HG03520 (cell line): ENCODE measurements around the gene CASKIN2.

Source experiments
- ATAC-seq: cut with Tn5 transposase; IDR thresholded peaks from one replicate; pipeline ENCODE4 v1.9.1; 2021; ENCODE audit warnings: mild to moderate bottlenecking, moderate library complexity; ENCODE audit not compliant: unreplicated experiment

CASKIN2 gene

DNA sequence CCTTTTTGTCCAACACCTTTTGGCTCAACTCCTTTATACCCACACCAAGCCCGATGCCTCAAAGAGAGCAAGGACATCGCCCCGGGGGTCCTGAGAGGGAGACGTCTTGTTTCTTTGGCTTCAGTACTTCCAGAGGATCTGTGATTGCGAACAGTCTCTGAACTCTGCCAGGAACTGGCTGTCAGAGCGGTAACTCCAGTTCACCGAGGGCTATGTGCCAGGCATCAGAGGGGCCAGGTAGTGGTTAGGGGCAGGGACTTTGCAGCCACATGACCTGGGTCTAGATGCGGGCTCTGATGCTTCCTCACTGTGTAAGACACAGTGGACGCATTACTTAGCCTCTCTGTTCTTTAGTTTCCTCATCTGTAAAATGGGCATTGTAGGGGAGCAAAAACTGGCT lies 31.8 kb upstream of the CASKIN2 start:
- no peak for ATAC-seq

DNA sequence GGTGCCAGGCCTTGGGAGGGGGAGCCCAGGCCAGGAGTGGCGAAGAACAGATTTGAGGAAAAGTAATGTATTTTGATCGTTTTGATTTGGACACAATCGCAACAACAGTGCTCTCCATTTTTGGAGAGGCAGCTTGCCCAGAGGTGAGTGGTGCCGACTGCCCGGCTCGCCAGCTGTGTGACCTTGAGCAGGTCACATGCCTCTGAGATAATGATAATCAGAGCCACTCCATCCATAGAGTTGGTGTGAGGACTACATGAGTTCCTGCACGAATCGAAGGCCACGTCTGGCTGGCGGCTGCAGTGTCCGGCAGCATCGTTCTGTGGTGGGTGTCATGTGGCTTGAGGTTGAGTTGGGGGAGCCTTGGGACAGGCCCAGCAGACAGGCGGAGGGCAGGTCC lies 30.8 kb upstream of the CASKIN2 start:
- no peak for ATAC-seq

DNA sequence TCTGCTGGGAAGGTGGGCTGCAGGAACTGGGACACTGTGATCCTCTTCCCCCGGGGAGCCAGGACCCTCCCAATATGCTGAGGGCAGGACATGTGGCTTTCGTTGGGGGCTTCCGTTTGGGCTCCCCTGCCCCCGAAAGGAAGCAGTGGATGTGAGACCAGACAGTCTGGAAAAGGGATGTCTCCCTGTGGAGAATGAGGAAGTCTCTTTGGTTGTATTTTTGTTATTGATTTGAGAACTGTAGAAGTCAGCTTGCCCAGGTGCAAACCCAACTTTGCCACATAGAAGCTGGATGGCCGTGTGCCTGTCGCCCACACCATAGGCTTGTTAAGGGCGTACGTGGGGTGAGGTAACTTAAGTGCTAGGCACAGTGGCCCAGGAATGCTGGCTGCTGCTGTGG lies 28.9 kb upstream of the CASKIN2 start:
- no peak for ATAC-seq

DNA sequence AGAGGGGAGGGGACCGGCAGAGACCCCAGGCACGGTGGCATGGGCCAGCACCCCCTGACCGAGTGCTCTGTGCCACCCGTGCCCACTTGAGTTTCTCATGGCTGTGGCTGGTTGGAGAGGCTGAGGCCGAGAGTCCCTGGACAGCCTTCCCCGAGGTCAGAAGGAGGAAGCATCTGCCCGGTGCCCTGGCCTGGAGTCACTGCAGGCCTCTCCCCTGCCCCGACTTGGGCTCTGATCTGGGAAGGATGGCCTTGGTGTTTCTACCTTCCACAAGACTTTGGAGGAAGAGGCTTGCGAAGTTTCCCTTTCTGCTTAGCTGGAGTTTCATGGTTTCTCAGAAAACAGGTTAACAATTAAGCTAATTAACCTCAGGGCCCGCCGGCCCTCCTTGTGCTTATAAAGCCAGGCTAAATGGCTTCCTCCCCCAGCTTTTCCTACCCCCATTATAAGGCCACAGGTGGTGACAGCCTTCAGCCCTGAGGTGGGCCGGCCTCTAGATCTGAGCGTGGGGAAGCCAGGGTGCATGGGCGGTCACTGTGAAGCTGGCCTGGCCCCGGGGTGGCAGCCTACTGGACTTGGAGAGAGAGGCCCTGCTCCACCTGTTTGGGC lies 27.5 kb upstream of the CASKIN2 start:
- ATAC-seq: no peak

DNA sequence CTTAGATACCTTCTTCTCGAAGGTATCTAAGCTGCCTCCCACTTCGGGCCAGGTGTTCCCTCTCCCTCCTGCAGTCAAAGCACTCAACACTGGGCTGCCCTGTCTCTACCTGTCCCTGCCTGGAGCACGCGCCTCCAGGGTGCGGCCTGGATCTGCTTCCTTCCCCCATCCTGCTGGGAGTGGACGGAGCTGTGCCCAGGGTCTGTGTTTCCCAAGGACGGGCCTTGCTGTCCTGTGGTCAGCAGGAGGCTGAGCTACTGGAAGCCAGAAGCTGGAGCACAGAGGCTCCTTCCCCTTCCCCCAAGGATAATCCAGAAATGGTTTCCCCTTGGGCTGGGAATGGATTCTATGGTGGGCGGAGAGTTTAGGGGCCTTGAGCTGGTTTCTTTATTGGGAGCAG lies 26.9 kb upstream of the CASKIN2 start:
- no peak for ATAC-seq

DNA sequence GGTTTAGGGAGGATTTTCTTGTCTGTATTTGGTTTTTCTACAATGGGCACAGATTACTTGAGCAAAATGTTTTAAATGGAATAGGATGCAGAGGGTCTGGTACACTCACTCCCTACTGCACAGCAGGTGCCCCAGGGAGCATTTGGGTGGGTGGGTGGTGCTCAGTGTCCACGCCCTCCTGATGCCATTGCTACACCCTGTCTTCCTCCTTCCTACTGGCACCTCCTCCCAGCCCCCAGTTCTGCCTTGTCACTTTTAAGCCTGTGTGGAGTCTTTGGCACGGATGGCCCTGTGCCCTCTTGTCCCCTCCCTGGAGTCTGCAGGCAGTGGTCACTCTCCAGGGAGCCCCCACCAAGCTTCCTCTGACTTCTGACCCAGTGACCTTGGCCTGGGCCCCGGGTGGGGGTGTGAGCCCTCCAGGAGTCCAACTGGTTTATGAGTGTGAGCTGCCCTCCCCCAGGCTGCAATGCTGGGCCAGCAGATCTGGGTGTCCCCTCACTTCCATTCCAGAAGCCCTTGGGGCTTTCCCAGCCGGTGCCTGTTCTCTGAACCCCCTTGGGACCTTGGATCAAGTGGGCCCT lies 25.7 kb upstream of the CASKIN2 start:
- no peak for ATAC-seq

DNA sequence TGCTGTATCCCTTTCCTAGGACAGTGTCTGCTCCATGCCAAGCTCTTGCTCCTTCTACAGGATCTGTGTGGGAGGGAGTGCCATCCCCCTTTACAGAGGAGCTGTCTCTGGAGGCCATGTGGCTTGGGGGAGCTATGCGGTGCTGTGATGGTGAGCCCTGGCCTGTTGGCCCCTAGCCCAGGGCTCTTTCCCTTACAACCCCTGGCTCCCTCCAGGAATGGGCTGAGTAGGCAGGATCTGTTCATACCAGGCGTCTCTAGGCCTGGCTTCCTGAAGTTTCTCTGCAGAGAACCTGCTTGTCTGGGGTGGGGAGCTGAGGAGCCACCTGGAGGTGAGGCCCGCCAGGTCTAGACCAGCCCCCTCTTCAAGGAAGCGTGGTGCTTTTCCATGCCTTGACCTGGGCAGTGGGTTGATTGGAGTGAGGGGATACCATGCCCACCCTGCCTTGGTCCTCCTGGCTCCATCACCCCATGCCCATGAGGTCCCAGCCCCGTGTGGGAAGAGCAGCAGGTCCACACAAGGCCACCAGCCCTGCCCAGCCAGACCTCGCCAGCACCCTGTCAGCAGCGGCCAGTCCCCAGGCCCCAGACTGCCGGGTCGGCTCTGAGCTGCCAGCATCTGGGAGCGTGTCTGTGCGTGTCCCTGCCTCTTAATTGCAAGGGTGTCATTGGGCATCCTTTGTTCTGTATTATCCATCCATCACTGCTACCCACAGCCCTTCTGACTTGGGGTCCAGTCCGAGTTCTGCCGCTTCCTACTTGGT lies 24.8 kb upstream of the CASKIN2 start:
- ATAC-seq: no peak

DNA sequence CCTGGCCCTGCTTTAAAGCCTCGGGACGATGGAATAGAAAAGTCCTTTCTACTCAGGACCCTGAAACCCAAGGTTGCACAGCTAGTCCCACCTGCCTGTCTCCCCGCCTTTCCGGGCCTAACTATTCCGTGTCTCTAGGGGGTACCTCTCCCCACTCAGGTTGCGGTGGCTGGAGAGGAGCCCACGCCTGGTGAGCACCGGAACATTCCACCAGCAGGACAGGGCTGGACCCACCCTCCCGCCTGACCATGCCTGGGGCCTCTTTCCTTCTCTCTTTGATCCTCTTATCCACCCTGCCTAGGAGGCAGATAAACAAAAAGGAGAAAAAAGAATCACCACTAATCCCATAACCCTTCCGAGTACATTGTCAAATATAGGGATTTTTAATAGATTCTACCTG lies 21.0 kb upstream of the CASKIN2 start:
- ATAC-seq: no peak

DNA sequence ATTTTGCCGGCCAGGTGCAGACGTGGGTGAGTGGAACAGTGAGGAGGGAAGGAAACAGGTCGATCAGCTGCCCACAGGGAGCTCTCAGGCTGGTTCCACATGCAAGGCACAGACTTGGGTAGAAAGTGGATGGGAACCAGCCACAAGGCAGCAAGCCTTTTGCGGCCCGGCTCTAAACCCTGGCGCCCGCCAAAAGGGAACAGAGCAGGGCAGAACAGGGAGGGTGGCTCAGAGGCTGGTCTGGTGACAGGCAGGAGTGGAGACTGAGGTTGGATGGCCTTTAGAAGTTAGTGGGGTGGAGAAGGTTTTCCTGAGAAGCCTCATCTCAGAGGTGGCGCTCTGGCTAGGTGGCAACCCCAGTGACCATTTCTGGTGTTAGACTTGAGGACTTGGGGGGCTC lies 20.5 kb upstream of the CASKIN2 start:
- ATAC-seq: no peak

DNA sequence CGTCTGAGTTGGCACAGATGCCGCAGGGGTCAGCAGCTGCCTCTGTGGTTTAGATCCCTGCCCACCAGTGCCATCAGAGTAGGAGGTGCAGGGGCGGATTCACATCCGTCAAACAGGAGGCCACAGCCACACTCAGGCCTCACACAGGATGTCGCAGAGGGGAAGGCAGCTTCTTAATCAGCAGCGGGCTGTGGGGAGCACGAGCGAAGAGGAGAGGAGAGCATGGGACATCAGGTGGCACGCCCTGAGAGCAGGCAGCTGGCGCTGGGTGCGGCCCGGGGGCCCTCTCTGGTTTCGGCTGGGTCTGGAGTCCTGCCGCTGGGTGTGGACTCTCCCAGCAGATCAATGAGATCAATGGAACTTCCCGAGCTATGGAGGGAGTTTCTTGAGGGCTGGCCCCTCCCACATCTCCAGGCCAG lies 19.8 kb upstream of the CASKIN2 start:
- ATAC-seq: no peak

DNA sequence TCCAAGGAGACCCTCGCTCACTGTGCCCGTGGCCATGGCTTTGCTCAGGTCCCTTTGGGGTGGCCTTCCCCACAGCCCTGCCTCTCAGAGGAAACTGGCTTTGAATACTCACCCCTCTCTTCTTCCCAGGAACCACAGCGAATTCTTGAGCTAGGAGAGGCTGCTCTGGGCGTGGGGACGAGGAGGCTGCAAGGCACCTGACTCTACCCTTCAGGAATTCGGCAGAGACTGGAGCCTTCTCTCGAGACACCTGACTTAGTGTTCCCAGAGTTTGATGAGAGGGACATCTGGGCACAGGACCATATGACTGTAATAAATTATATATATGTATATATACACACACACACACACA lies 16.4 kb upstream of the CASKIN2 start:
- ATAC-seq: no peak

DNA sequence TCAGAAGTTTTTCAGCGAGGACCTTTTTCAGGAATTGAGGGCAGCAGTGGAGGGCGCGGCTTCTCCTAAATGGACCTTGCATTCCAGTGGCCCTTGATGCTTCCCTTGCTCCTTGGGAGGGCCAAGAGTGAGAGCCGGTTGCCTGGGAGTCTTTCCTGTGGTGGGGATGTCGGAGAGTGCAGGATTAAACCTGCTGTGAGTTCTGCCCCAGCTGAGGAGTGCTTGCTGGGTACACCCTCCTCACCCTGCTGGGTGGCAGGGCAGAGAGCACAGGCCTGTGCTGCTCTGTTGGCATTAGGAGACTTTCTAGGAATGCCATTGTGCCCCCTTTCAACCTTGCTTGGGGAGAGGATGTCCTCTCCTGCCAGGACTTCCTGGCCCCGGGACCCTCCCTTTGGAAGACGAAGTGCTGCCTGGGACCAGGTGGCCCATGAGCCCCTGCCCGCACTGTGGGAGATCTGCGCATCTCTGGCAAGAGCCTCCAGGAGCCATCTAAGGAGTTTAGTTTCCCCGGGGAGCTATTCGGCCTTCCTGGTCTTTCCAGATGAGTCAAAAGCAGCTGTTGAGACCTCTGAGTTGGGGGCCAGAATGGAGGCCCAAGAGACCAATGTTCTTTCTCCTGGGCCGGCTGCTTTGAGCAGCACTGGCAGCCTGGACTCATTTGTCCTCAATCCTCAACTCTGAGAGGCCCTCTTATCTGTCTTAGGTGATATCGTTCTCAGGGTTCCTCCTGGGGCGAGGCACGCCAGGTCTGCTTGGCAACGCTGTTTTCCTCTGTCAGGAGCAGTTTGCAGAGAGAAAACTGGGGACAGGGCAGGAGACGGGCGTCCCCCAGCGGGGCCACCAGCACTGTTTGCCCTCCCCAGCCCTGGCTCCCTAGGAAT lies 15.7 kb upstream of the CASKIN2 start:
- ATAC-seq: no peak

DNA sequence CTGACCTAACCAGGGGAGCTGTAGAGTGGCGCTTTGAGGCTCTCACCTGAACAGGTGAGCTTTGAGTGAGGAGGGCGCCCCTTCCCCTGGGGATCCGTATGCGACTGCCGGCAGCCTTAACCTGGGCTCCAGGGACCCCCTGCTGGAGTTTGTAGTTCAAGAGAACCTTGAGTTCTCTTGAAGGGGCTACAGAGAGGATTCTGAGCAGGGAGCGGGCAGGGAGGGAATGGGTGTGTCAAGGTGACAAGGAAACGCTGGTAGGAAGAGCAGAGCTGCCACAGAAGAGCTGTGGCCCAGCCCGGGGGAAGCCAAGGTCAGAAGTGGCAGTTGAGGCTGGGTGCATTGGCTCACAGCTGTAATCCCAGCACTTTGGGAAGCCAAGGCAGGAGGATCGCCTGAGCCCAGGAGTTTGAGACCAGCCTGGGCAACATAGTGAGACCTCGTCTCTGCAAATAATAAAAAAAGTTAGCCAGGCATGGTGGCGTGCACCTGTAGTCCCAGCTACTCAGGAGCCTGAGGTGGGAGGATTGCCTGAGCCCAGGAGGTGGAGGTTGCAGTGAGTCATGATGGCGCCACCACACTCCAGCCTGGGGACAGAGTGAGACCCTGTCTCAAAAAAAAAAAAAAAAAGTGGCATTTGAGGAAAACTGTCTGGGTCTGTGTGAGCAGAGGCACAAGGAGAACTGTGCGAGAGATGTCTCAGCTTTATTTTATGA lies 11.4 kb upstream of the CASKIN2 start:
- ATAC-seq: no peak

DNA sequence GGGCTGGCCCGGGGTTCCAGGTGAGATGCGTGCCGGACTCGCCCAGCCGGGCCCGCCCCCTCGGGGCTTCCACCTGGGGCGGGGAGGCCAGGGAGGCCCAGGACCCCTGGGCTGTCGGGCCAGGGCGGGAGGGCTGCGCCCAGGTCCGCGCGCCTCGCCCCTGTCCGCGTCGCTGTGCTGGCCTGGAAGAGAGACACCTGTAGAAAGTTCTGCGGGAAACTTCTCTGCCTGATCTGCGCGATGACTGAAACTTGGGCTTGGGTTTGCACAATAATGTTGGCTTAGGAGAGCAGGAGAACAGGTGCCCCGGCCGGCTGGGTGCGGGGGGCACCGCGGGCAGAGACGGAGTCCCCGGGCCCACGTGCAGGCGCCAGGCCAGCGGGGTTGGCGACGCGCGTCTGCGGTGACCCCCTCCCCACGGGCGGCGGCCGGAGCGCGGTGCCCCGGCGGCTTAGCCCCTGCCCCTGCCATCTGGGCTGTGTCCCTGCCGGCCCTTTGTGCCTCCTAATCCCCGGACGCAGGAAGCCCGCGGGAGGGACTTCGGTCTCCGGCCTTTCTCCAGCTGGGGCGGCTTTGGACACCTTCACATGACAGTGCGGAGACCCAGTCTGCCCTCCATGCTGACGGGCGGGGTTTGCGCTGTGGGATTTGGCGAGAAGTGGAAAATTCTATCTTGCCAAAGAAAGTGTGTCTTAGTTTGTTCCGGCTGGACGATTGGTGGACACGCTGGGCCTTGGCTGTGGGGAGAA lies 10.6 kb upstream of the CASKIN2 start:
- no peak for ATAC-seq

DNA sequence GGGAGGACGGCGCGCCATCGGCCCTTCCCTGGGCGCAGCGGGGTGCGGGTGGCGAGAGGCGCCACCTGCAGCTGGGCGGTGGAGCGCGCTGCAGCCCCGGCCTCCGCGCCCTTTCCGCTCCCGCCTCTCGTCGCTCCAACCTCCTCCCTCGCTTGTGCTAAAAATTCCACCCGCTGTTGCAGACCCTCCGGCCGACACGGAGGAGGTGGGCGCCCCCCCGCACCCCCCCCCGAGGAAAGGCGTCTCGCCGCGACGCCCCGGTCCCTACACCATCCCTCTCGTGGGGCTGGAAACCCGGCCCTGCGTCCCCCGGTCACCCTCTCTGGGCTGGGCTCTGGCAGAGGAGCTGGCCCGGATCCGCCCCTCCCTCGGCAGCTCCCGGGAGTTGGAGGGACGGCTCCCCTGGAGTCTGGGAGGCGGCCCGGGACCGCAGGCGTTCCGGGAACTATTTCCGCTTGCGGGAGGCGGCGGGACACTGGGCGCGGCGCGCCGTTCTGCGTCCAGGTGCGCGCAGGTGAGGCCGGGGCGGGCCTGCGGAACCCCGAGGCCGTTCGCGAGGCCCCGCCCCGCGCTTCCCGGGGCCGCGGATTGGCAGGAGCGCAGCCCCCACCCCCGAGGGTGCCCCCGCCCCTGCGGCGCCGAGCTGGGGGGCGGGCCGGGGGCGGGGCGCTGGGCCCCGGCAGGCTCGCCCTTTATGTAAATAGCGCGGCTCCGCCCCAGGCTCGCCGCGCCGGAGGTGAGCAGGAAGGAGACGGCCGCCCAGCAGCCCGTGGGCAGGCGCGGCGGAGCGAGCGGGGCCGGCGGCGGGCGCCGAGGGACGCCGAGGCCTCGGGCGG lies 9.9 kb upstream of the CASKIN2 start, which contains the start of gene LLGL2:
Gene LLGL2, plus strand, starts transcription at position 728 of the 836 bp plus-strand sequence. CDS start 17,730 bp downstream, outside the sequence.
- ATAC-seq: peak; percentile 66

DNA sequence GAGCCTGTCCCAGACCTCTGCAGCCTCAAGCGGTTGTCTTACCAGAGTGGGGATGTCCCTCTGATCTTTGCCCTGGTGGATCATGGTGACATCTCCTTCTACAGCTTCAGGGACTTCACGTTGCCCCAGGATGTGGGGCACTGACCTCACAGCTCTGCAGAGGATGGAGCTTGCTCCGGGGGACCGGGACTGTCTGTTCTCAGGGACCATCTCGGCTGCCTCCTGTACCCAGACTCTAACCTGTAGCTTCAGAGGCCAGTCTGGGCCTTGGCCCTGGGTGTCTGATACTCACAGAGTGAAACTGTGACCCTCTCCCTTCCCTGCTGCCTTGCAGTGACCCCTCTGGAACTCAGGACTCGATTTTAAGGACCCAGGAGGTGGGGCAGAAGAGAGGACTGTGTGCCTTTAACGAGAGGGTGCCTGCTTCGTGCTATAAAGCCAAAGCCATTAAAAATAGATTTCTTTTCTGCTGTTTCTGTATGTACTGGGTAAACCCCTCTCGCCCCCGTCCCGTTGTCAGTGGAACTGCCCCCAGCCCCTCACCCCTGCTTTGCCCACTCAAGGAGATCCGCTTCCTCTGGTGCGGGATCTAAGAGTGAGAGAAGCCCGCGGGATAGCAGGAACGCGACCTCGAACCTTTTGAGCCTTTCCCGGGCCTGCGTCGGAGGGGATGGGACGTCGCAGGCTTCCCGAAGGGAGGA lies 9.1 kb upstream of the CASKIN2 start:
- no peak for ATAC-seq

DNA sequence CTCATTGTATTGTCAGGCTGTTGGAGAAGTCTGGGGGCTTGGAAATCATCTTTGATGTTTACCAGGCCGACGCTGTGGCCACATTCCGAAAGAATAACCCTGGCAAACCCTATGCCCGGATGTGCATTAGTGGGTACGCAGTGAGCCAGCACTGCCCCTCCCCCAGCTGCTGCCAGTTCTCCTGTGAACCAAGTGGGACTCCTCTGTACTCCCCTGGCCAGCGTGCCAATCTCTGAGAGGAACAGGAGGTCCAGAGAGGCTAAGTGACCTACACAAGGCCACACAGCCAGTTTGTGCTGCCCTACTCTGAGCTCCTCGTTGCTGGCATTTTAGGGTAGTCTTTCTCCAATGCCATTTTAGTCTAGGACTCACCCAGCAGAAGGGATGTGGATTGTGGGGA lies 8.3 kb upstream of the CASKIN2 start:
- no peak for ATAC-seq

DNA sequence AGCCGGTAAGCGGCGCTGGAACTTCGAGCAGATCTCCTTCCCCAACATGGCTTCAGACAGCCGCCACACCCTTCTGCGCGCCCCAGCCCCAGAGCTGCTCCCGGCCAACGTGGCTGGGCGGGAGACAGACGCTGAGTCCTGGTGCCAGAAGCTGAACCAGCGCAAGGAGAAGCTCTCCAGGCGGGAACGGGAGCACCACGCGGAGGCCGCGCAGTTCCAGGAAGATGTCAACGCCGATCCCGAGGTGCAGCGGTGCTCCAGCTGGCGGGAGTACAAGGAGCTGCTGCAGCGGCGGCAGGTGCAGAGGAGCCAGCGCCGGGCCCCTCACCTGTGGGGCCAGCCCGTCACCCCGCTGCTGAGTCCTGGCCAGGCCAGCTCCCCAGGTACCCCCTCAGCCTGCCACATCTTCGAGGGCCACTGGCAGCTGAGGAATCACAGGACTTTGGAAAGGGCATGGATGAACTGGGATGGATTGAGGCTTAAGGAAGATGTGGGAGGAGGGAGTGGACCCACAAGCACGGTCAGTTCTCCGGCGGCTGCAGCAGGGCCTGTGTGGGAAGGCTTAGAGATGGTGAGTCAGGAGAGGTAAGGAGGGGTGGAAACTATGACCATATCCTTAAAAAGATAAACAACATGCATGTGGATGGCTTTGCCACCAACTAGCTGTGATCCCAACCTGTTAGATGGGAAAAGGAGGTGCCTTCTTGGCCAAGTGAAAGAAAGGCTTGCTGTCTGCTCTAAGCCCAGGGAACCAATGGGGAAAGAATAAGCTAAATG lies 6.8 kb upstream of the CASKIN2 start:
- ATAC-seq: no peak
